ENCODE results near the gene OR13F1.

The OR13F1 gene

GRCh38 chr9:104485014-104485413 is 19.0 kb upstream of the OR13F1 start:
- no peak for TF ChIP-seq REST (IDR thresholded peaks at IDR 0.05; ENCODE audit: low read depth)
- TF ChIP-seq TAF1 (IDR thresholded peaks at IDR 0.05; ENCODE audit: low read depth): no peak
- TF ChIP-seq CREB1 (IDR thresholded peaks at IDR 0.05; ENCODE audit: low read depth): no peak
- TF ChIP-seq, protein P1, sequence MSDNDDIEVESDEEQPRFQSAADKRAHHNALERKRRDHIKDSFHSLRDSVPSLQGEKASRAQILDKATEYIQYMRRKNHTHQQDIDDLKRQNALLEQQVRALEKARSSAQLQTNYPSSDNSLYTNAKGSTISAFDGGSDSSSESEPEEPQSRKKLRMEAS (IDR thresholded peaks at IDR 0.05): no peak
- no peak for TF ChIP-seq YY1 (IDR thresholded peaks at IDR 0.05; ENCODE audit: low read depth)
- no peak for TF ChIP-seq CEBPB (IDR thresholded peaks at IDR 0.05)
- TF ChIP-seq NFIC (IDR thresholded peaks at IDR 0.05): no peak
- TF ChIP-seq EGR1 (IDR thresholded peaks at IDR 0.05): no peak
- TF ChIP-seq USF1 (IDR thresholded peaks at IDR 0.05): no peak
- no peak for TF ChIP-seq TCF12 (IDR thresholded peaks at IDR 0.05; ENCODE audit: low read depth)
- TF ChIP-seq ZBTB7A (IDR thresholded peaks at IDR 0.05; ENCODE audit: low read depth): no peak
- no peak for TF ChIP-seq EP300 (IDR thresholded peaks at IDR 0.05; ENCODE audit: borderline replicate concordance)
- no peak for TF ChIP-seq FOXM1 (IDR thresholded peaks at IDR 0.05; ENCODE audit: borderline replicate concordance, low read depth)
- TF ChIP-seq RAD21 (IDR thresholded peaks at IDR 0.05; ENCODE audit: low read depth): no peak

- TF ChIP-seq RAD21 (IDR thresholded peaks at IDR 0.05; ENCODE audit: low read depth) (peak; percentile 51; the same call in 1 of the 2 replicates), USF1 (IDR thresholded peaks at IDR 0.05) (no peak)
Observed at GRCh38 chr9:104494808-104495207, 9.3 kb upstream of the OR13F1 start.

- TF ChIP-seq YY1 (IDR thresholded peaks at IDR 0.05; ENCODE audit: low read depth) (no peak), TAF1 (IDR thresholded peaks at IDR 0.05; ENCODE audit: low read depth) (no peak), TEAD4 (IDR thresholded peaks at IDR 0.05) (no peak), ZBTB7A (IDR thresholded peaks at IDR 0.05; ENCODE audit: low read depth) (no peak), FOXM1 (IDR thresholded peaks at IDR 0.05; ENCODE audit: borderline replicate concordance, low read depth) (no peak), NFIC (IDR thresholded peaks at IDR 0.05) (no peak), TCF12 (IDR thresholded peaks at IDR 0.05; ENCODE audit: low read depth) (no peak), REST (IDR thresholded peaks at IDR 0.05; ENCODE audit: low read depth) (no peak), CREB1 (IDR thresholded peaks at IDR 0.05; ENCODE audit: low read depth) (no peak), CEBPB (IDR thresholded peaks at IDR 0.05) (no peak), EGR1 (IDR thresholded peaks at IDR 0.05) (no peak), USF1 (IDR thresholded peaks at IDR 0.05) (no peak)
- TF ChIP-seq, protein P1 (IDR thresholded peaks at IDR 0.05): no peak
Observed at GRCh38 chr9:104503440-104503839, 623 bp upstream of the OR13F1 start.

GRCh38 chr9:104506565-104506964 is 2.5 kb downstream of the OR13F1 start:
- TF ChIP-seq ZBTB7A (IDR thresholded peaks at IDR 0.05; ENCODE audit: low read depth) (no peak), TAF1 (IDR thresholded peaks at IDR 0.05; ENCODE audit: low read depth) (no peak)

DNA sequence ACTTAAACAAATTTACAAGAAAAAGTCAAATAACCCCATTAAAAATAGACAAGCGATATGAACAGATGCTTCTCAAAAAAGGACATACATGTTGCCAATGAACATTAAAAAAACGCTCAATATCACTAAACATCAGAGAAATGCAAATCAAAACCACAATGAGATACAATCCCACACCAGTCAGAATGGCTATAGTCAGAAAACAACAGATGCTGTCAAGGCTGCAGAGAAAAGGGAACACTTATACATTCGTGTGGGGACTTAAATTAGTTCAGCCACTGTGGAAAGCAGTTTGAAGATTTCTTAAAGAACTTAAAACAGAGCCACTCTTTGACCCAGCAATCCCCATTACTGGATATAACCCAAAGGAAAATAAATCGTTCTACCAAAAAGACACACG is 10.8 kb downstream of the OR13F1 start:
- TF ChIP-seq CREB1 (IDR thresholded peaks at IDR 0.05; ENCODE audit: low read depth): no peak
- TF ChIP-seq USF1 (IDR thresholded peaks at IDR 0.05): no peak
- TF ChIP-seq ZBTB7A (IDR thresholded peaks at IDR 0.05; ENCODE audit: low read depth): no peak
- no peak for TF ChIP-seq FOXM1 (IDR thresholded peaks at IDR 0.05; ENCODE audit: borderline replicate concordance, low read depth)
- TF ChIP-seq TAF1 (IDR thresholded peaks at IDR 0.05; ENCODE audit: low read depth): no peak
- no peak for TF ChIP-seq TCF12 (IDR thresholded peaks at IDR 0.05; ENCODE audit: low read depth)

GRCh38 chr9:104527109-104527508 is 23.0 kb downstream of the OR13F1 start, which contains the start of gene OR13C4:
TSS of gene OR13C4 (minus strand) at chr9:104527209. CDS start at chr9:104527209, 0 bp downstream.
- TF ChIP-seq NFIC (IDR thresholded peaks at IDR 0.05) (no peak), RAD21 (IDR thresholded peaks at IDR 0.05; ENCODE audit: low read depth) (no peak), YY1 (IDR thresholded peaks at IDR 0.05; ENCODE audit: low read depth) (no peak)

Data from Ishikawa (cell line).